Measurements from ENCODE around the gene COX20. TPM values are rescaled to one million over a fixed set of nuclear protein-coding genes. Genes with fewer than 3 reads are reported as not detected.
"Not testable (repeated sequence)": the region's sequence is repeated elsewhere in the genome, so short reads cannot be mapped to it uniquely, and the experiment has no call there.

The COX20 gene
- total RNA-seq, 1 donor from 2014 or later, result 29.2 TPM

DNA sequence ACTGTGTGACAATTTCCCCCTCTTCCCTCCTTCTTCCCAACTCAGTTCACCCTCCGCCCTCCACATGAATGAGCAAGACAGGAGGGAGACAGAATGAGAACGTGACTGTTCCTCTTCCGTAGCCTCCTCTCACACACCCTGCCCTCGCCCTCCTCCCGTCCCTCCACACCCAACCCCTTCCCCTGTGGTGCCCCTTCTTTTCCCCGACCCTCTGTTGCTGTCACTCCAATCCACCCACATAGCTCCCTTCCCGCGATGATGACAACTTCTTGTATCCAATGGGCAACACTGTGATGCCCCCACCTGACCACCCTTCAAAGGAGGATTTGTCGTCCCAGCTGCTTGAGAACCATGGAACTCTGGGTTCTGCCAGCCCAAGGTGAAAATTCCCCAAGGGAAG lies 41.4 kb upstream of the COX20 start:
- no peak for DNase-seq (ENCODE audit: low read depth)
- TF ChIP-seq, protein P1, sequence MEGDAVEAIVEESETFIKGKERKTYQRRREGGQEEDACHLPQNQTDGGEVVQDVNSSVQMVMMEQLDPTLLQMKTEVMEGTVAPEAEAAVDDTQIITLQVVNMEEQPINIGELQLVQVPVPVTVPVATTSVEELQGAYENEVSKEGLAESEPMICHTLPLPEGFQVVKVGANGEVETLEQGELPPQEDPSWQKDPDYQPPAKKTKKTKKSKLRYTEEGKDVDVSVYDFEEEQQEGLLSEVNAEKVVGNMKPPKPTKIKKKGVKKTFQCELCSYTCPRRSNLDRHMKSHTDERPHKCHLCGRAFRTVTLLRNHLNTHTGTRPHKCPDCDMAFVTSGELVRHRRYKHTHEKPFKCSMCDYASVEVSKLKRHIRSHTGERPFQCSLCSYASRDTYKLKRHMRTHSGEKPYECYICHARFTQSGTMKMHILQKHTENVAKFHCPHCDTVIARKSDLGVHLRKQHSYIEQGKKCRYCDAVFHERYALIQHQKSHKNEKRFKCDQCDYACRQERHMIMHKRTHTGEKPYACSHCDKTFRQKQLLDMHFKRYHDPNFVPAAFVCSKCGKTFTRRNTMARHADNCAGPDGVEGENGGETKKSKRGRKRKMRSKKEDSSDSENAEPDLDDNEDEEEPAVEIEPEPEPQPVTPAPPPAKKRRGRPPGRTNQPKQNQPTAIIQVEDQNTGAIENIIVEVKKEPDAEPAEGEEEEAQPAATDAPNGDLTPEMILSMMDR (conservative IDR thresholded peaks at IDR 0.05; ENCODE audit: low read depth, low read length), result no peak
- no peak overlapping the region for H3K4me3 ChIP-seq (ENCODE audit: low read depth, low read length)

DNA sequence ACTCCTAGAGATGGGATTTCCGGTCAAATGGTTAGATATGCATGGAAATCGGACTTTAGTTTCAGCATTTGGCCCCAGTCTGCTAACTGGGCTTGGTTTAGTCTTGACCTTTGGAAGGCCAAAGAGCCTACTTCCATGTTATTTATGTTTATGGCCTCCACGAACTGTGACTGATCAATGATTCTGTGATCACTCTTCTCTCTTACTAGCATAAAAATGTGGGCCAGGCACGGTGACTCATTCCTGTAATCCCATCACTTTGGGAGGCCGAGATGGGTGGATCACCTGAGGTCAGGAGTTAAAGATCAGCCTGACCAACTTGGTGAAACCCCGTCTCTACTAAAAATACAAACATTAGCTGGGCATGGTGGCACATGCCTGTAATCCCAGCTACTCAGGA lies 40.9 kb upstream of the COX20 start:
- not testable (repeated sequence) for DNase-seq (ENCODE audit: low read depth); H3K4me3 ChIP-seq (ENCODE audit: low read depth, low read length)

DNA sequence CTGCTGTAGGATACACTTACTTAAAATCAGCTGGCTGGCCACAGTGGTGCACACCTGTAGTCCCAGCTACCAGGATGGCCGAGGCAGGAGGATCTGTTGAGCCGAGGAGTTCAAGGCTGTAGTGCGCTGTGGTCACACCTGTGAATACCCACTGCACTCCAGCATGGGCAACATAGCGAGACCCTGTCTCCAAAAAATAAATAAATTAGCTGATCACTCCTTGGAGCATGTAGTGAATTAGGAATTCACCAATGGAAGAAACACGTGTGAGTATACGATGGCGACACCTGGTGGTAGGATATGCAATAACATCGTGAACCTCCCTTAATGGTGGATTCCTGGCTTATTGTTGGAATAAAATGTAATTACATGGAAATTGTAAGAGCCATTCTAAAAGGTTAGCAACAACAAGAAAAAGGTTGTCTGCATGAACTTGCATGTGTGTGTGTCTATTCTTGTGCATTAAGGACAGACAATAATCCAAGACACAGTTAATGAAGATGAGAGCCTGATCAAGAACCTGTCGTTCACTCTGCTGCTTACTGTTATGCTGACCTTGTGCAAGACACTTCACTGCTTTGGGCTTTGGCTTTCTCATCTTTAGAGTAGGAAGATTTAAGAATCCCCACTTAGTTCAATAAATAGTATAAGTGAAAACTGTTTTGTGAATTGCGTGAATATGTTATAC lies 38.6 kb upstream of the COX20 start:
- no peak overlapping the region for H3K4me3 ChIP-seq (ENCODE audit: low read depth, low read length)
- DNase-seq (ENCODE audit: low read depth), result no peak
- TF ChIP-seq, protein P1 (conservative IDR thresholded peaks at IDR 0.05; ENCODE audit: low read depth, low read length), result peak; percentile 83

GRCh38 chr1:244800821-244801220 lies 34.6 kb upstream of the COX20 start:
- TF ChIP-seq, protein P1 (conservative IDR thresholded peaks at IDR 0.05; ENCODE audit: low read depth, low read length), result no peak
- no peak overlapping the region for H3K4me3 ChIP-seq (ENCODE audit: low read depth, low read length)
- no peak for DNase-seq (ENCODE audit: low read depth)

GRCh38 chr1:244801246-244801645 lies 34.2 kb upstream of the COX20 start:
- no peak for DNase-seq (ENCODE audit: low read depth)
- no peak overlapping the region for H3K4me3 ChIP-seq (ENCODE audit: low read depth, low read length)
- TF ChIP-seq, protein P1 (conservative IDR thresholded peaks at IDR 0.05; ENCODE audit: low read depth, low read length), result peak; percentile 65

- DNase-seq (ENCODE audit: low read depth), result no peak
- TF ChIP-seq, protein P1 (conservative IDR thresholded peaks at IDR 0.05; ENCODE audit: low read depth, low read length), result no peak
- no peak overlapping the region for H3K4me3 ChIP-seq (ENCODE audit: low read depth, low read length)
These were observed 33.4 kb upstream of the COX20 start for GRCh38 chr1:244802041-244802440.

DNA sequence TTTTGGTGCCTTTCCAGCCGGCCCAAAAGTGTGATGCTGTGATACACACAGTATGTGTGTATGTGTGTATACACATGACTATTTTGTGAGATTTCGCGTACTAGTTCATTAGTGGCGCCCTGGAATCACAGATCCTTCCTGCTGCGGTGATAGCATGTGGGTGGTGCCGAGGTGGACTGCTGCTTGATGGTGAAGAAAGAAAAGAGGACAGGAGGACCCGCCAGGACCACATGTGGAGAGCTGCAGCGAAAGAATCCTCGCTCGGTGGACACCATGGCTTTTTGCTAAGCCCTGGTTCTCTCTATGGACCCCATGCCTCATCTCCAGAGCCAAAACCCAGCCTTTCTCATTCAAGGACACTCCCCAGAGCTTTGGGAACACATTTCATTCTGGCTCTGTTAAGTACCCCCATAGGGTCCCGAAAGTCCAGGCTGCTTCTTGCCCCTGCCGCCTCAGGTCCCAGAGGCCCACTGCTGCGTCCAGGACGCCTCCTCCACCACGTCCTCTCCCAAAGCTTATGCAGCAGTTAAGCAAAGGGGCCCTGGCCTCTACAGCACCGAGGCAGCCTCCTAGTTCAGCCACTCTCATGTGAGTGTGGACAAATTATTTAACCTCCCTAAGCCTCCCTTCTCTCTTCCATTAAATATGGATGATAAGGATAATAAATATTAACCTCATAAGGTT lies 32.8 kb upstream of the COX20 start:
- TF ChIP-seq, protein P1 (conservative IDR thresholded peaks at IDR 0.05; ENCODE audit: low read depth, low read length), result no peak
- no peak for DNase-seq (ENCODE audit: low read depth)
- no peak overlapping the region for H3K4me3 ChIP-seq (ENCODE audit: low read depth, low read length)
